HepG2 (cell line): ENCODE measurements around the gene PALM. TPM values are rescaled to one million over a fixed set of nuclear protein-coding genes. Genes with fewer than 3 reads are reported as not detected.
A peak's percentile ranks its signal among the peaks of the same experiment; 100 is the strongest.

Source experiments
- CEBPB ChIP-seq: IDR thresholded peaks from 2 replicates; pipeline ENCODE4 v1.6.1; 2011; ENCODE audit warnings: low read depth, low read length, improper control_type of control experiment, borderline replicate concordance
- HNRNPUL1 ChIP-seq: fragments of 200-400 bp; formaldehyde crosslinking; IDR thresholded peaks from 2 replicates; pipeline ENCODE4 v1.6.1; 2017; ENCODE audit warnings: low read depth, mild to moderate bottlenecking, low read length, moderate library complexity
- SIN3A ChIP-seq: IDR thresholded peaks from 2 replicates; pipeline ENCODE4 v1.6.1; 2011; ENCODE audit warnings: low read depth, mild to moderate bottlenecking, control low read depth, low read length, borderline replicate concordance
- ZNF441 ChIP-seq: sonication (generic); formaldehyde crosslinking; IDR thresholded peaks from 2 replicates; pipeline ENCODE4 v1.7.0; 2021; ENCODE audit warnings: missing genetic modification reagents, borderline replicate concordance
- ZNF569 ChIP-seq: sonication (generic); formaldehyde crosslinking; IDR thresholded peaks from 2 replicates; pipeline ENCODE4 v1.5.0; 2020; ENCODE audit warnings: mild to moderate bottlenecking, missing genetic modification reagents, moderate library complexity, borderline replicate concordance
- polyA plus RNA-seq, 8 experiments: library from polyadenylated mRNA; depleted of rRNA in 3 of 8; stranded (reverse) in 7 of 8; unstranded in 1 of 8; fragments of >200 nt; fragmentation: Illumina TruSeq in 4 of 8; extraction: Trizol in 4 of 8; gene quantifications; 2 replicates each; pipeline versions ENCODE4 v1.2.1 to v1.2.3, GENCODE V29; 2011 to 2016; ENCODE audit warnings: low read depth in 4 of 8, missing spikeins in 1 of 8, mixed read lengths in 1 of 8; ENCODE audit not compliant: insufficient read depth in 1 of 8
- total RNA-seq, 5 experiments: library from RNA; depleted of rRNA; stranded (reverse); fragments of >200 nt; fragmentation: Illumina TruSeq; extraction: Trizol; gene quantifications; 2 replicates each; pipeline ENCODE4 v1.2.3, GENCODE V29; 2016; ENCODE audit warnings: low read depth in 1 of 5
- TF ChIP-seq, protein P1 (sequence below): sonication (generic); formaldehyde crosslinking; IDR thresholded peaks from 2 replicates; pipeline ENCODE4 v1.8.0; 2022; ENCODE audit warnings: low read depth, missing genetic modification reagents
- TF ChIP-seq, protein P2 (sequence below): sonication (generic); formaldehyde crosslinking; IDR thresholded peaks from 2 replicates; pipeline ENCODE4 v1.5.0; 2020; ENCODE audit warnings: mild to moderate bottlenecking, missing genetic modification reagents, borderline replicate concordance
- TF ChIP-seq, protein P3 (sequence below): sonication (generic); formaldehyde crosslinking; IDR thresholded peaks from 2 replicates; pipeline ENCODE4 v1.9.0; 2022; ENCODE audit warnings: low read depth, missing genetic modification reagents
- TF ChIP-seq, protein P4 (sequence below): sonication (generic); formaldehyde crosslinking; IDR thresholded peaks from 2 replicates; pipeline ENCODE4 v1.9.0; 2021; ENCODE audit warnings: missing genetic modification reagents, mild to moderate bottlenecking, borderline replicate concordance
- TF ChIP-seq, protein P5 (sequence below): fragments of 450-650 bp; IDR thresholded peaks from 2 replicates; pipeline ENCODE4 v1.6.1; 2017

PALM gene
- total and polyA plus RNA-seq, 2 of the 13 experiments (the other 11 are each of a cell fraction or from before 2014, with no cell fraction given): 4.0 to 9.7 TPM

DNA sequence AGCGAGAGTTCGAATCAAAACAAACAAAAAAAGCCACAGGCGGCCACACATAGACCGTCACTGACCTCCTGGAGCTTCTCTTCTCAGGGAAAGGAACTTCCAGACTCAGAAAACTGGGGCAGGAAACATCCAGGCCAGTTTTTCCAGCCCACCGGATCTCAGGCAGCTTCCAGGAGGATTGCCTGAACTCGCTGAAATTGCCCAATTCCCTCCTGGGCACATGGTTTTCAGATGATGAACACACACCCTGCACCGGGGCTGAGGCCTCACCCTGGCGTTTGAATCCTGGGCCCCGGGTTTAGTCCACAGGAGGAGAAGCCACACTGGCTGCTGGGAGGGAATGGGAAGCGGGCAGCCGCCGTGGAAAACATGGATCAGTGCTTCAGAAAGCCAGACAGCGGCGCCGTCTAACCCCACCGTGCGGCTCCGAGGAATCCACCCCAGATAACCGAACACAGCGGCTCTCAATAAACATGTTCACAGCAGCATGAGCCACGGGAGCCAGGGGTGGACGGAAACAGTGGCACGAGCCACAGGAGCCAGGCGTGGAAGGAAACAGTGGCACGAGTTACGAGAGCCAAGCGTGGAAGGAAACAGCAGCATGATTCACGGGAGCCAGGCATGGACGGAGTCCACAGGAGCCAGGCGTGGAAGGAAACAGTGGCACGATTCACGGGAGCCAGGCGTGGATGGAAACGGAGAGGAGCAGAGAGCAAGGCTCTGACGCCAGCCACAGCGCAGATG lies 70.3 kb downstream of the PALM start (continued):
- TF ChIP-seq, protein P1, sequence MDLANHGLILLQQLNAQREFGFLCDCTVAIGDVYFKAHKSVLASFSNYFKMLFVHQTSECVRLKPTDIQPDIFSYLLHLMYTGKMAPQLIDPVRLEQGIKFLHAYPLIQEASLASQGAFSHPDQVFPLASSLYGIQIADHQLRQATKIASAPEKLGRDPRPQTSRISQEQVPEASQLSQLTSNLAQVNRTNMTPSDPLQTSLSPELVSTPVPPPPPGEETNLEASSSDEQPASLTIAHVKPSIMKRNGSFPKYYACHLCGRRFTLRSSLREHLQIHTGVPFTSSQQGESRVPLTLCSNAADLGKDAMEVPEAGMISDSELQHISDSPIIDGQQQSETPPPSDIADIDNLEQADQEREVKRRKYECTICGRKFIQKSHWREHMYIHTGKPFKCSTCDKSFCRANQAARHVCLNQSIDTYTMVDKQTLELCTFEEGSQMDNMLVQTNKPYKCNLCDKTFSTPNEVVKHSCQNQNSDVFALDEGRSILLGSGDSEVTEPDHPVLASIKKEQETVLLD: no peak
- no peak for TF ChIP-seq ZNF569 (CRISPR knock-in tag)
- TF ChIP-seq, protein P2, sequence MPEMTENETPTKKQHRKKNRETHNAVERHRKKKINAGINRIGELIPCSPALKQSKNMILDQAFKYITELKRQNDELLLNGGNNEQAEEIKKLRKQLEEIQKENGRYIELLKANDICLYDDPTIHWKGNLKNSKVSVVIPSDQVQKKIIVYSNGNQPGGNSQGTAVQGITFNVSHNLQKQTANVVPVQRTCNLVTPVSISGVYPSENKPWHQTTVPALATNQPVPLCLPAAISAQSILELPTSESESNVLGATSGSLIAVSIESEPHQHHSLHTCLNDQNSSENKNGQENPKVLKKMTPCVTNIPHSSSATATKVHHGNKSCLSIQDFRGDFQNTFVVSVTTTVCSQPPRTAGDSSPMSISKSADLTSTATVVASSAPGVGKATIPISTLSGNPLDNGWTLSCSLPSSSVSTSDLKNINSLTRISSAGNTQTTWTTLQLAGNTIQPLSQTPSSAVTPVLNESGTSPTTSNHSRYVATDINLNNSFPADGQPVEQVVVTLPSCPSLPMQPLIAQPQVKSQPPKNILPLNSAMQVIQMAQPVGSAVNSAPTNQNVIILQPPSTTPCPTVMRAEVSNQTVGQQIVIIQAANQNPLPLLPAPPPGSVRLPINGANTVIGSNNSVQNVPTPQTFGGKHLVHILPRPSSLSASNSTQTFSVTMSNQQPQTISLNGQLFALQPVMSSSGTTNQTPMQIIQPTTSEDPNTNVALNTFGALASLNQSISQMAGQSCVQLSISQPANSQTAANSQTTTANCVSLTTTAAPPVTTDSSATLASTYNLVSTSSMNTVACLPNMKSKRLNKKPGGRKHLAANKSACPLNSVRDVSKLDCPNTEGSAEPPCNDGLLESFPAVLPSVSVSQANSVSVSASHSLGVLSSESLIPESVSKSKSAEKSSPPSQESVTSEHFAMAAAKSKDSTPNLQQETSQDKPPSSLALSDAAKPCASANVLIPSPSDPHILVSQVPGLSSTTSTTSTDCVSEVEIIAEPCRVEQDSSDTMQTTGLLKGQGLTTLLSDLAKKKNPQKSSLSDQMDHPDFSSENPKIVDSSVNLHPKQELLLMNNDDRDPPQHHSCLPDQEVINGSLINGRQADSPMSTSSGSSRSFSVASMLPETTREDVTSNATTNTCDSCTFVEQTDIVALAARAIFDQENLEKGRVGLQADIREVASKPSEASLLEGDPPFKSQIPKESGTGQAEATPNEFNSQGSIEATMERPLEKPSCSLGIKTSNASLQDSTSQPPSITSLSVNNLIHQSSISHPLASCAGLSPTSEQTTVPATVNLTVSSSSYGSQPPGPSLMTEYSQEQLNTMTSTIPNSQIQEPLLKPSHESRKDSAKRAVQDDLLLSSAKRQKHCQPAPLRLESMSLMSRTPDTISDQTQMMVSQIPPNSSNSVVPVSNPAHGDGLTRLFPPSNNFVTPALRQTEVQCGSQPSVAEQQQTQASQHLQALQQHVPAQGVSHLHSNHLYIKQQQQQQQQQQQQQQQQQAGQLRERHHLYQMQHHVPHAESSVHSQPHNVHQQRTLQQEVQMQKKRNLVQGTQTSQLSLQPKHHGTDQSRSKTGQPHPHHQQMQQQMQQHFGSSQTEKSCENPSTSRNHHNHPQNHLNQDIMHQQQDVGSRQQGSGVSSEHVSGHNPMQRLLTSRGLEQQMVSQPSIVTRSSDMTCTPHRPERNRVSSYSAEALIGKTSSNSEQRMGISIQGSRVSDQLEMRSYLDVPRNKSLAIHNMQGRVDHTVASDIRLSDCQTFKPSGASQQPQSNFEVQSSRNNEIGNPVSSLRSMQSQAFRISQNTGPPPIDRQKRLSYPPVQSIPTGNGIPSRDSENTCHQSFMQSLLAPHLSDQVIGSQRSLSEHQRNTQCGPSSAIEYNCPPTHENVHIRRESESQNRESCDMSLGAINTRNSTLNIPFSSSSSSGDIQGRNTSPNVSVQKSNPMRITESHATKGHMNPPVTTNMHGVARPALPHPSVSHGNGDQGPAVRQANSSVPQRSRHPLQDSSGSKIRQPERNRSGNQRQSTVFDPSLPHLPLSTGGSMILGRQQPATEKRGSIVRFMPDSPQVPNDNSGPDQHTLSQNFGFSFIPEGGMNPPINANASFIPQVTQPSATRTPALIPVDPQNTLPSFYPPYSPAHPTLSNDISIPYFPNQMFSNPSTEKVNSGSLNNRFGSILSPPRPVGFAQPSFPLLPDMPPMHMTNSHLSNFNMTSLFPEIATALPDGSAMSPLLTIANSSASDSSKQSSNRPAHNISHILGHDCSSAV (CRISPR knock-in tag): no peak
- TF ChIP-seq SIN3A: peak; percentile 62; the same call in 1 of the 2 replicates
- TF ChIP-seq, protein P3, sequence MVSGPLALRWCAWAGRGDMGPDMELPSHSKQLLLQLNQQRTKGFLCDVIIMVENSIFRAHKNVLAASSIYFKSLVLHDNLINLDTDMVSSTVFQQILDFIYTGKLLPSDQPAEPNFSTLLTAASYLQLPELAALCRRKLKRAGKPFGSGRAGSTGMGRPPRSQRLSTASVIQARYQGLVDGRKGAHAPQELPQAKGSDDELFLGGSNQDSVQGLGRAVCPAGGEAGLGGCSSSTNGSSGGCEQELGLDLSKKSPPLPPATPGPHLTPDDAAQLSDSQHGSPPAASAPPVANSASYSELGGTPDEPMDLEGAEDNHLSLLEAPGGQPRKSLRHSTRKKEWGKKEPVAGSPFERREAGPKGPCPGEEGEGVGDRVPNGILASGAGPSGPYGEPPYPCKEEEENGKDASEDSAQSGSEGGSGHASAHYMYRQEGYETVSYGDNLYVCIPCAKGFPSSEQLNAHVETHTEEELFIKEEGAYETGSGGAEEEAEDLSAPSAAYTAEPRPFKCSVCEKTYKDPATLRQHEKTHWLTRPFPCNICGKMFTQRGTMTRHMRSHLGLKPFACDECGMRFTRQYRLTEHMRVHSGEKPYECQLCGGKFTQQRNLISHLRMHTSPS (CRISPR knock-in tag): peak; percentile 55; the same call in 1 of the 2 replicates
- peak; percentile 96 for TF ChIP-seq CEBPB
- TF ChIP-seq, protein P4, sequence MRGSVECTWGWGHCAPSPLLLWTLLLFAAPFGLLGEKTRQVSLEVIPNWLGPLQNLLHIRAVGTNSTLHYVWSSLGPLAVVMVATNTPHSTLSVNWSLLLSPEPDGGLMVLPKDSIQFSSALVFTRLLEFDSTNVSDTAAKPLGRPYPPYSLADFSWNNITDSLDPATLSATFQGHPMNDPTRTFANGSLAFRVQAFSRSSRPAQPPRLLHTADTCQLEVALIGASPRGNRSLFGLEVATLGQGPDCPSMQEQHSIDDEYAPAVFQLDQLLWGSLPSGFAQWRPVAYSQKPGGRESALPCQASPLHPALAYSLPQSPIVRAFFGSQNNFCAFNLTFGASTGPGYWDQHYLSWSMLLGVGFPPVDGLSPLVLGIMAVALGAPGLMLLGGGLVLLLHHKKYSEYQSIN (CRISPR knock-in tag): no peak
- peak; percentile 75; the same call in 1 of the 2 replicates for TF ChIP-seq ZNF441 (CRISPR knock-in tag)
- TF ChIP-seq, protein P5, sequence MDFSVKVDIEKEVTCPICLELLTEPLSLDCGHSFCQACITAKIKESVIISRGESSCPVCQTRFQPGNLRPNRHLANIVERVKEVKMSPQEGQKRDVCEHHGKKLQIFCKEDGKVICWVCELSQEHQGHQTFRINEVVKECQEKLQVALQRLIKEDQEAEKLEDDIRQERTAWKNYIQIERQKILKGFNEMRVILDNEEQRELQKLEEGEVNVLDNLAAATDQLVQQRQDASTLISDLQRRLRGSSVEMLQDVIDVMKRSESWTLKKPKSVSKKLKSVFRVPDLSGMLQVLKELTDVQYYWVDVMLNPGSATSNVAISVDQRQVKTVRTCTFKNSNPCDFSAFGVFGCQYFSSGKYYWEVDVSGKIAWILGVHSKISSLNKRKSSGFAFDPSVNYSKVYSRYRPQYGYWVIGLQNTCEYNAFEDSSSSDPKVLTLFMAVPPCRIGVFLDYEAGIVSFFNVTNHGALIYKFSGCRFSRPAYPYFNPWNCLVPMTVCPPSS: no peak
- TF ChIP-seq HNRNPUL1: no peak
